Neural cell (in vitro differentiated cells): Measurements from ENCODE around the gene DGKG. TPM values are rescaled to one million over a fixed set of nuclear protein-coding genes. Genes with fewer than 3 reads are reported as not detected.

Experiments
- H2AFZ ChIP-seq: fragments of 200-600, 300-800 bp; sonication (generic), shearing (Covaris generic); 2 replicates; pipeline ENCODE4 v1.6.0; 2014; ENCODE audit warnings: low read depth, mild to moderate bottlenecking, antibody characterized with exemption, low read length, moderate library complexity
- H3F3A ChIP-seq: fragments of 200-600 bp; shearing (Covaris generic); 2 replicates; pipeline ENCODE4 v1.6.1; 2016; ENCODE audit warnings: mild to moderate bottlenecking, moderate library complexity, mixed read lengths, antibody characterized with exemption, low read length; ENCODE audit not compliant: insufficient read depth, poor library complexity, severe bottlenecking
- H3K27ac ChIP-seq: fragments of 200-600, 300-800 bp; sonication (generic), shearing (Covaris generic); 2 replicates; pipeline ENCODE4 v1.5.1; 2014; ENCODE audit warnings: mild to moderate bottlenecking, low read length, moderate library complexity
- H3K27me3 ChIP-seq: fragments of 300-800, 200-600 bp; sonication (generic), shearing (Covaris generic); 2 replicates; pipeline ENCODE4 v1.6.0; 2014; ENCODE audit warnings: mild to moderate bottlenecking, low read depth, low read length, moderate library complexity; ENCODE audit not compliant: insufficient read depth
- H3K36me3 ChIP-seq: fragments of 300-800, 200-600 bp; sonication (generic), shearing (Covaris generic); 2 replicates; pipeline ENCODE4 v1.5.1; 2014; ENCODE audit warnings: mild to moderate bottlenecking, antibody characterized with exemption, low read length, moderate library complexity; ENCODE audit not compliant: insufficient read depth
- H3K4me2 ChIP-seq: fragments of 300-800, 200-600 bp; sonication (generic), shearing (Covaris generic); 2 replicates; pipeline ENCODE4 v1.6.0; 2014; ENCODE audit warnings: mild to moderate bottlenecking, low read length
- H3K4me3 ChIP-seq: fragments of 300-800, 200-600 bp; sonication (generic), shearing (Covaris generic); 2 replicates; pipeline ENCODE4 v1.5.1; 2014; ENCODE audit warnings: mild to moderate bottlenecking, low read length, moderate library complexity
- H3K79me2 ChIP-seq: fragments of 200-600 bp; shearing (Covaris generic); replicated peaks from 2 replicates; pipeline ENCODE4 v1.6.0; 2014; ENCODE audit warnings: mild to moderate bottlenecking, low read length, moderate library complexity; ENCODE audit not compliant: insufficient read depth
- H3K9ac ChIP-seq: fragments of 300-800, 200-600 bp; sonication (generic), shearing (Covaris generic); 2 replicates; pipeline ENCODE4 v1.6.1; 2016; ENCODE audit warnings: mild to moderate bottlenecking, low read length, mixed read lengths
- H3K9me2 ChIP-seq: fragments of 200-600 bp; shearing (Covaris generic); 2 replicates; pipeline ENCODE4 v1.6.1; 2016; ENCODE audit warnings: mild to moderate bottlenecking, low read length, mixed read lengths; ENCODE audit not compliant: insufficient read depth
- H3K9me3 ChIP-seq: fragments of 200-600, 300-800 bp; sonication (generic), shearing (Covaris generic); 2 replicates; pipeline ENCODE4 v1.6.1; 2016; ENCODE audit warnings: mild to moderate bottlenecking, mixed run types, low read length, moderate library complexity, mixed read lengths
- H4K20me1 ChIP-seq: fragments of 200-600 bp; shearing (Covaris generic); 2 replicates; pipeline ENCODE4 v1.6.1; 2016; ENCODE audit warnings: mild to moderate bottlenecking, mixed run types; ENCODE audit not compliant: insufficient read depth
- CTCF ChIP-seq: fragments of 450-650 bp; IDR thresholded peaks from 2 replicates; pipeline ENCODE4 v1.5.1; 2014; ENCODE audit warnings: antibody characterized with exemption, mild to moderate bottlenecking, moderate library complexity; ENCODE audit not compliant: poor library complexity, severe bottlenecking
- EP300 ChIP-seq: fragments of 450-650 bp; conservative IDR thresholded peaks from 2 replicates; pipeline ENCODE4 v1.6.1; 2014; ENCODE audit warnings: antibody characterized with exemption, mild to moderate bottlenecking, moderate library complexity; ENCODE audit not compliant: poor library complexity, severe bottlenecking
- EZH2 ChIP-seq: fragments of 200-600, 300-800 bp; shearing (Covaris generic), sonication (generic); IDR thresholded peaks from 2 replicates; pipeline ENCODE4 v1.6.1; 2014; ENCODE audit warnings: antibody characterized with exemption, low read length, borderline replicate concordance, mild to moderate bottlenecking; ENCODE audit not compliant: insufficient read depth, poor library complexity, severe bottlenecking
- MXI1 ChIP-seq: fragments of 450-650 bp; conservative IDR thresholded peaks from 2 replicates; pipeline ENCODE4 v1.6.1; 2014; ENCODE audit warnings: antibody characterized with exemption, mild to moderate bottlenecking; ENCODE audit not compliant: poor library complexity, severe bottlenecking
- POLR2AphosphoS5 ChIP-seq: IDR thresholded peaks from 2 replicates; pipeline ENCODE4 v1.6.1; 2012
- RAD21 ChIP-seq: fragments of 450-650 bp; conservative IDR thresholded peaks from 2 replicates; pipeline ENCODE4 v1.6.1; 2014; ENCODE audit warnings: antibody characterized with exemption, mild to moderate bottlenecking, moderate library complexity
- REST ChIP-seq: IDR thresholded peaks from 2 replicates; pipeline ENCODE4 v1.6.1; 2012; ENCODE audit warnings: borderline replicate concordance
- SMC3 ChIP-seq: fragments of 450-650 bp; conservative IDR thresholded peaks from 2 replicates; pipeline ENCODE4 v1.6.1; 2014; ENCODE audit warnings: antibody characterized with exemption, mild to moderate bottlenecking, moderate library complexity; ENCODE audit not compliant: poor library complexity
- TAF1 ChIP-seq: IDR thresholded peaks from 2 replicates; pipeline ENCODE4 v1.6.1; 2012; ENCODE audit warnings: low read depth
- polyA plus RNA-seq: library from polyadenylated mRNA; depleted of rRNA; stranded (reverse); fragments of >200 nt; gene quantifications from 2 replicates; pipeline ENCODE4 v1.2.3, GENCODE V29; 2014

DGKG gene
- polyA plus RNA-seq, 1 donor from 2014 or later: not detected

GRCh38 chr3:186261638-186262037 is 100.4 kb downstream of the DGKG start:
- Histone ChIP-seq H2AFZ (no peak overlapping the region), H3K27me3 (no peaks in the 10 kb centered on the region), H3K9ac (no peak overlapping the region), H3K4me2 (no peak overlapping the region), H4K20me1 (no peaks in the 10 kb centered on the region), H3K9me3 (no peaks in the 10 kb centered on the region), H3K27ac (no peak overlapping the region), H3K4me3 (no peak overlapping the region), H3K9me2 (no peaks in the 10 kb centered on the region), H3K36me3 (no peaks in the 10 kb centered on the region), H3K79me2 (no peaks in the 10 kb centered on the region), H3F3A (no peaks in the 10 kb centered on the region)
- no peak for TF ChIP-seq EZH2
- TF ChIP-seq RAD21: no peak
- TF ChIP-seq SMC3: no peak
- TF ChIP-seq MXI1: no peak
- TF ChIP-seq POLR2AphosphoS5: no peak

- no peaks in the 10 kb centered on the region for H3K79me2 ChIP-seq
- H3K9me3 ChIP-seq: no peaks in the 10 kb centered on the region
- no peak overlapping the region for H3K9ac ChIP-seq
- no peaks in the 10 kb centered on the region for H3K27me3 ChIP-seq
- TF ChIP-seq MXI1: no peak
- no peak for TF ChIP-seq POLR2AphosphoS5
- TF ChIP-seq RAD21: no peak
- TF ChIP-seq TAF1: no peak
- TF ChIP-seq REST: no peak
- no peak for TF ChIP-seq EP300
- no peak for TF ChIP-seq EZH2
- TF ChIP-seq SMC3: no peak
- no peak for TF ChIP-seq CTCF
- H3K27ac ChIP-seq: no peak overlapping the region
- H3K36me3 ChIP-seq: no peaks in the 10 kb centered on the region
- H2AFZ ChIP-seq: no peak overlapping the region
- H4K20me1 ChIP-seq: no peaks in the 10 kb centered on the region
- no peaks in the 10 kb centered on the region for H3K9me2 ChIP-seq
- H3K4me2 ChIP-seq: no peak overlapping the region
- no peak overlapping the region for H3K4me3 ChIP-seq
- H3F3A ChIP-seq: no peaks in the 10 kb centered on the region
These were observed 101.3 kb downstream of the DGKG start for GRCh38 chr3:186260726-186261125.
